GM21360 (cell line): ENCODE results near the gene MAP2K2.

Experiments
- ATAC-seq: cut with Tn5 transposase; IDR thresholded peaks from one replicate; pipeline ENCODE4 v1.9.1; 2021; ENCODE audit warnings: mild to moderate bottlenecking, moderate library complexity; ENCODE audit not compliant: unreplicated experiment

MAP2K2 gene

GRCh38 chr19:4081441-4082129 is 42.3 kb downstream of the MAP2K2 start:
- ATAC-seq: no peak

- no peak for ATAC-seq
These were observed 43.4 kb downstream of the MAP2K2 start for GRCh38 chr19:4080473-4080872.

DNA sequence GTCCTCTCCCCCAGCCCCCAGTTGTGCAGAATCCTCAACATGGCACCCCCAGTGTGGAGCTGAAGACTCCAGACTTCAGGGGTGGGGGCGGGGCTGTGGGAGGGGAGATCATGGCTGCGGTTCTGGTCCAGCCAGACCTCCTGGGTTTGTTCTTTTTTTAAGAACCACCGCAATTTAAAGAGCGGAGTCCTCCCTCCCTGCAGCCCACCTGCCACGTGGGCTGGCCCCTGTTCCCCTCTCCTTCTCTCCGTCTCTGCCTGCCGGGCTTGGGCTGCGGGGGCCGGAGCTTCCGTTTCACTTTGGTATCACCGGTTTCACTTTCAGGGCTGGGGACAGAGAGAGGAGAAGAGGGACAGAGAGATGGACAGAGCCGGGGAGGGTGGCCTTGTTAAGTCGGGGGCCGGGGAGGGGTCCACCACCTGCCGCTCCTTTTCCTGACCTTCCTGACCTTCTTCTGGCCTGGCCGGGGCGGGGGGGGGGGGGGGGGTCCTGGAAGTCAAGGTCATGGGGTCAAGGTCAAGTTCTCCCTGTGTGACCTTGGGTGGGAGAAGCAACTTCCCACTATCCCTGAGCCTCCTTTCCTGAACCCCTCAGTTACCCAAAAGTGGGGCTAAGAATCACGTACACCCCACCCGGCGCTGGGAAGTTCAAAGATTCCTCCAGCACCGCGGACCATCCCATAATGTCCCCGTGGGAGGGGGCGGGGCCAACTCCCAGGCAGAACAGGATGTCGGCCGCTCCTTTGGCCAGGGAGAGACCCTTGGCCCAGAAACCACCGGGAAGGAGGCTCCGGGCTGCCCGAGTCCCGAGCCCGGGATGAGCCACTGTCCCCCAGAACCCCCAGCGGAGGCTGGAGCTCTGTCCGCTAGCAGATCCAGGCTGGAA is 45.9 kb downstream of the MAP2K2 start:
- ATAC-seq: no peak

- ATAC-seq: no peak
These were observed 46.9 kb downstream of the MAP2K2 start for GRCh38 chr19:4077007-4077374.

GRCh38 chr19:4075373-4075772 is 48.5 kb downstream of the MAP2K2 start:
- no peak for ATAC-seq

GRCh38 chr19:4071610-4072009 is 52.3 kb downstream of the MAP2K2 start:
- no peak for ATAC-seq

- no peak for ATAC-seq
These were observed 54.5 kb downstream of the MAP2K2 start for GRCh38 chr19:4069331-4069959.

DNA sequence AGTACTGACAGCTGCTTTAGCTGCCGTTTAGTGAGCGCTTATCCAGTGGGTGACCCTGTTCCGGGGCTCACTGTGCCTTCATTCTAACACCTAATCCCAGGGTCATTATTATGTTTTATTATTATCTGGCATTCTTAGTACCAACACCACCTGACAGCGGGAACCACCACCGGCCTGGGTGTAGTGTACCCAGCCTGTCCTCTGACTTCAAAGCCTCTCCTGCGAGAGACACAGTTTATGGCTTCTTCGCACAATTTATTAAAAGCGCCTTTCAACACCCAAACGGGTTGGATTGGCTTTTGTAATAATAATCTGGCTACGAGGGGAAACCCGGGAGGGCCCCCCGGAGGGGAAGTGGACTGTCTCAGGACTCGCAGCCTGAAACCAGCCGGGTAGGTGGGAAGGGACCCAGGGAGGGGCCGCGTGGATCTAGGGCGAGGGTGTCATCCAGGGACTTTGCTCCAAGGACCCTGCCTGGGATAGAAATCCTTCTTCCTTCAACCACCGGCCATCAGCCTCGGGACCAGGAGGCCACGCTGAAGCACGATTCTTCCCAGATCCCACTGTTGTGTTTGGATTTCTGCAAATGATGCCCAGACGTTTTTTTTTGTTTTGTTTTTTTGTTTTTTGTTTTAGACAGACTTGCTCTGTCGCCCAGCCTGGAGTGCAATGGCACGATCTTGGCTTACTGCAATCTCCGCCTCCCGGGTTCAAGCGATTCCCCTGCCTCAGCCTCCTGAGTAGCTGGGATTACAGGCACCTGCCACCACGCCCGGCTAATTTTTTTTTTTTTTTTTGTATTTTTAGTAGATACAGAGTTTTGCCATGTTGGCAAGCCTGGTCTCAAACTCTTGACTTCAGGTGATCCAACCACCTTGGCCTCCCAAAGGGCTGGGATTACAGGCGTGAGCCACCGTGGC is 55.6 kb downstream of the MAP2K2 start:
- no peak for ATAC-seq

DNA sequence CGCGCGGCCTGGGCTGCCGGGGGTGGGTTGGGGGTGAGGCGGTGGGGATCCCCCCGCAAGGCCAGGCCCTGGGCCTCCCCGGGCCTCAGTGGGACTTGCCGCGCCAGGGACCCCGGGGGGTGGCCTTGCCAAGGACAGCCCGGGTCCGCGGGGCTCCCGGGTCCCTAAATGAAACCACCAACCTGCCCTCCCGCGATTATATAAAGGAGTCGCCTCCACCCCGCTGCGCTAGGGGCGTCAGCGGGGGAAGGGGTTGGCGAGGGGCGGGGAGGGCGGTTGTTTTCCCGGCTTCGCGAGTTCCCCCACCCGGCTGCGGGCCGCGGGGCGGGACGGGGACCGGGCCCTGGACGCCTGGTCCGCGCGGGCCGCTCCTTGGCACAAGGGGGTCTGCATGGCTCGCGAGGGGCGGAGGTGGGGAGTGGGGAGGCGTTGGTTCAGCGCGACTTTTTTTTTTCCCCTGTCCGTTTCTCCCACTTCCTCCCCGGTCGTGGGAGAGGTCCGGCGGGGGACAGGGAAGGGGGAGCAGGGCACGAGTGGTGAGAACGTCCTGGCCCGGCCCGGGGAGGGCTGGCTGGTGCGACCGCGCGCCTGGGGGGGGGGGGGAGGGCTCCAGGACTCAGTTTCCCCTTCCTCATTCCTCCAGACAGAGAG is 56.4 kb downstream of the MAP2K2 start:
- no peak for ATAC-seq

DNA sequence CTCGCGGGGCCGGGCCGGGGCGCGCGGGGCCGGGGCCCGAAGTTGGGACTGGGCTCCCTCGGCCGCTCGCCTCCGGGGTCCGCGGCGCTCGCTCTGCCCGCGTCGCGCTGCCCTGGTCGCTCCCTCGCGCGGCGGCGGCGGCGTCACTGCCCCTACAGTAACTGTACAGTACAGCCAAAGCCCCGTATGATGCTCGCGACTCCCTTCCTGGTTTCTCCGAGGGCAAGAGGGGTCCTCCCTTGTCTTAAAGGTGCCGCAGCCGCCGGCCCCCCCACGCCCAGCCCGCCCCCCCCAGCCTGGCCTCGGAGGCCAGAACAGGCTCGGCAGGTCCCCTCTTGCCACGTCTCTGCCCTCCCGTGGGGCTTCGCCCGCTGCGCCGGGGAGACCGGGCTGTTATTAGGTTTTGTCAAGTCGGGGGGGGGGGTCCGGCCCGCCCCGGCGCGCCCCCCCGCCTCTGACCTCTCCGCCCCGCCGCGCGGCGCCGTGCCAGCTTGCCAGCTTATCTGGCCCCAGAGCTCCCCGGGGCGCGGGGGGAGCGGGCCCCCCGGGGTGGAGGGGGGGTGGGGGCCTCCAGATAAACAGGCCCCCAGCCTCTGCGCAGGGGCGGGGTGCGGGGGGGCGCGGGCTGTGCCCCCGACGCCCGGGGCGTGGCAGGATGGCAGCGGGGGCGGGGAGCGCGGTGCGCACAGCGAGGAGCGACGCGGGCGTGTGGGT is 57.1 kb downstream of the MAP2K2 start, which contains the start of gene ZBTB7A:
Gene ZBTB7A (minus strand): TSS at position 218 of the 714 bp plus-strand sequence. CDS start 11,667 bp downstream, outside the sequence.
- no peak for ATAC-seq

DNA sequence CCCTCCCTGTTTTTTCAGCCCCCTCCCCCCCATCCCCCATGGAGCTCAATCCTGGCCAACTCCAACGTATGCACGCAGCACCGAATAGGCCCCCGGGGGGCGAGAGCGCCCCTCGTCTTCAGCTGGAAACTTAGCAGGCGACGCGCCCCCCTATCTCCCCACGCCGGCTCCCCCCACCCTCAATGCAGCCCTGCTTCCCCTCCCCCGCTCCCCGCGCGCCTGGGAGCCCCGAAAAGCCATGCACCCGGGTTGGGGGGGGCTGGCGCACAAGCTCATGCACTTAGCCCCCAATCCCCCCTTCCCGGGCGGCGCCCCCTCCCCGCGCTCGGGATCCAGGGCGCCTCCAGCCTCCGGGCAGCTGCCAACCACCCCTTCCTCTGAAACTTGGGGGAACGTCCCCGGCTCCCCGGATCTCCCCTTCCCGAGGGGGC is 57.7 kb downstream of the MAP2K2 start:
- ATAC-seq: no peak

DNA sequence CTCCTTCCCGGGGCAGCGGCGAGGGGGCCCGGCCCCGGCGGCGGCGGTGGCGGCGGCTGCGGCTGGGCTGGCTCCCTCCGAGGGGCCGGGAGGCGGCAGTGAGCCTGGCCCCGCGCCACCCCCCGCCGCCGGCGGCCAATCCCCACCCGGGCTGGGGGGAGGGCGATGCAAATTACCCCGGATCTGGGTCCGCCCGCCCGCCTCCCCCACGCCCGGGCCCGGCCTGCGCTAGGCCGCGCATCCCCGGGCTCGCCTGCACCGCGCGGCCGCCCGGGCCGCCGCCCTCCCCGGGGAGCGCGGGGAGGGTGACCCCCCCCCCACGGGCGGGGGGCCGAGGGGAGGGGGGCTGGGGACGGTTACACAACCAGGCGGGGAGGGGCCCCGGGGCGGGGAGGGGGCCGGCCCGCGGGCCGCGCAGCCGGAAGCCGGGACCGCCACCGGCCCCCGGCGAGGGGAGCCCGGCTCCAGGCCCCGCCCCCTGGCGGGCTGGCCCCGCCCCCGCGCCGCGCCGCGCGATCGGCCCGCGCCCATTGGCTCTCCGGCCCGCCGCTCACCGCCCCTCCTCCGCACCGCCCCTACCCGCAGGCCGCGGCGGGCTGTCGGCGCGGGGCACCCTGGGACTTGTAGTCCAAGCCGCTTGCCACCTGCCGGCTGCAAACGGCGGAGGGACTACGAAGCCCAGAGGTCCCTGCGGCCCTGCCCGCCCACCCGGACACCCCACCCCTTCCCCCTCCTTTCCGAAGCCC is 58.3 kb downstream of the MAP2K2 start:
- peak; percentile 72 for ATAC-seq

GRCh38 chr19:4064496-4065260 is 59.2 kb downstream of the MAP2K2 start:
- no peak for ATAC-seq

- no peak for ATAC-seq
These were observed 59.8 kb downstream of the MAP2K2 start for GRCh38 chr19:4064149-4064495.

DNA sequence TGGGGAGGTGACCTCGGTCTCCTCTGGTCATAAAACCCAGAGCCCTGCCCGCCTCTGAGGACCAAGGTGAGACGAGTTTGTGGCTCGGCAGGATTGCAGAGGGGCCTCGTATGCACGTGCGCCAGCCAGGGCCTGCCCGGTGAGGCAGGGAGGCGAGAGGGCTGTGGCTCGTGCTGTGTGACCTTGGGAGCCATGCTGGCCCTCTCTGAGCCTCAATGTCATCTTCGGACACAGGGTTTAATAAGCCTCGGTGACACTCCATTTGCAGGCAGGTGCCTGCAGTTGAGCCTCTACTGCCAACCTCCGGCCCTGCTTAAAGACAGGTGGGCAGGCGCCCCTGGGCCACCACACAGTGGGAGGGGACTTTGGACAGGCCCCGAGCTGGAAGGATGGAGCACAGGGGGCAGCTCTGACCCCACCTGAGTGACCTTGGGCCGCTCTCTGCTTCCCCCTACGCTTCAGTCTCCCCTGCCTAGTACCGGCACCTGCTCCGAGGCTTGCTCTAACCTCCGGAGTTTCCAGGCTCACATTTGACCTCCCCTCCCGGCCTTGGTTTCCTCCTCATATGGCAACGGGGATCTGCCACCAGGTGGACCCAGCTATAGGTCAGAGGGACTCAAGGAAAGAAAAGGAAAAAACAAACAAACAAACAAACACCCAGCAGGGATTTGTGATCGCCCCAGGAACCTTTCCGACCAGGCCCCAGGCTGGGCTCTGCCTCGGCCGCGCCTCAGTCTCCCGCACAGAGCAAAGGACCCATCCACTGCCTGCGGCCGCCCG is 60.4 kb downstream of the MAP2K2 start:
- ATAC-seq: no peak

DNA sequence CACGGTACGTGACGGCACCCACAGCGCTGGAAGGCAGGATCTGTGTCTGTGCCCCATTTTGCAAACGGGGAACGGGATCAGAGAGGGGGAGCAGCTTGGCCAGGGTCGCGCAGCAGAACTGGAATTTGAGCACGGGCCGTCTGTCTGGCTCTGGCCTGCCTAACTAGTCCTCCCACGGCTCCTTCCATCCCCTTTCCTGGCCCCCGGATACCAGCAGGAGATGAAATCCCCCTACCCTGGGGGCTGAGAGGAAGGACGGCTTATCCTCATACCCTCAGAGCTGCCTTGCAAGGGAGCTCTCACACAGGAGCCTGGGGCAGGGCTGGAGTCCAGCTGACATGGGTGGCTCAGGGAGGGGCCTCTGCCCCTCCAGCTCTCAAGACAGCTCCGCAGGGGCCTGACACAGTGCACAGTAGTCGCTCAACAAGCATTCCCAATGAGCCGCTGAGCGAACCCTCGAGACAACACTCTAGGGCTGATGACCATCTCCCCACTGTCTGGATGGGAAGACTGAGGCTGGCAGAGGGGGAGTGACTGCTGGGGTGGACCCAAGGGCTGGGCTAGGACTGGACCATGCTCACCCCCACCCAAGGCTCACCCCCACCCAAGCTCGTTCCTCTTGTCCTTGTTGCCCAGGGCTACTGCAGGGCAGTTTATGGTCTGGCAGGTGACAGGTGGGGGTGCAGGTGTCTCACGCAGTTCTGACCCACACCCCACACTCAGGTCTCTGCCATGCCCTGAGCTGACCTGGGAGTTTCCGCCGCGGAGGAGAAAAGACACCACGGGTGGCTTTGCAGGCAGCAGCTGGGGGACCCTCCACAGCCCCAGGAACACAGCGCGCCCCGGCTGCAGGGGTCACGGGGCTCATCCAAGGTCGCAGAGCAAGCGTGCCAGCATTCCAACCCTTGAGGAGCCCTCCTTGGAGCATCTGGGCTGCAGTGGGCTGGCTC is 61.2 kb downstream of the MAP2K2 start:
- ATAC-seq: no peak
